Hippocampal formation (tissue), 2 donors: ENCODE results near the gene KRT78.

Experiments used
- DNase-seq, 2 donors: peaks; one replicate each; lab custom pipeline; 2025; lab: John Stamatoyannopoulos, UW

Gene KRT78

DNA sequence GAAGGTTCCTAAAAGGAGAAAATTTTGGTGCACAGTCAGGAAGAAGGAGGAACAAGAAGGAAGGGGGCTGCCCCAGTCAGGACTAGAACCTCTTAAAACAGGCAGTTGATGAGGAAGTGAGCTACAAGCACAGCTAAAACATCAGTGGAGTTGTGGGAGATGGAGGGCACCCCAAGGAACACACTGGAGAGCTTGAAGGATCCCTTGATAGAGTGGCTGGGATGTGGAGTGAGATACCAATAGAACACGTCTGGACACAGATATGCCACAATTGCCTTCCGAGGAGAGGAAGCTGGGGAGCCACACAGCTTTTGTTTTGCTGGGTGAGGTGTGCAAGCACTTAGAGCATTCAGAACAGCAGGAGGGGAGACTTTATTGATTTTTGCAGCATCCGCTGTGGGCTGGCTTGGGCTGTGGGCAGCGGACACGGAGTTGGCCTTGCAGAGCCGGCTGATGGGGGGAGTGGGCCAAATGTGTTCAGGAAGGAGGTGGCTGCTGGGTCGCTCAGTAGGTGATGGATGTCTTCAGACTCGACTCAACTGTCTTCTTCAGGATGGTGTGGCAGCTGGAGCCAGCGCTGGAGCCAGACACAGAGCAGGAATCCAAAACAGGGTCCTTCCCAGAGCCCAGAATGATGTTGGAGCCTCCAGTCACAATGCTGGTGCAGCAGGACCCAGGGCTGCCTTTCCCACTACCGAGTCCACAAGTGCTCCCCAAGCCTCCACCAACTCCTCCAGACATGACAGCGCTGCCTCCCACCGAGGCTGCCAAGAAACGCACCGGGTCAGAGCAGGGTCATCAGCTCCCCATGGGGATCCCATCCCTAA lies 10.0 kb downstream of the KRT78 start:
- DNase-seq: no peak

DNA sequence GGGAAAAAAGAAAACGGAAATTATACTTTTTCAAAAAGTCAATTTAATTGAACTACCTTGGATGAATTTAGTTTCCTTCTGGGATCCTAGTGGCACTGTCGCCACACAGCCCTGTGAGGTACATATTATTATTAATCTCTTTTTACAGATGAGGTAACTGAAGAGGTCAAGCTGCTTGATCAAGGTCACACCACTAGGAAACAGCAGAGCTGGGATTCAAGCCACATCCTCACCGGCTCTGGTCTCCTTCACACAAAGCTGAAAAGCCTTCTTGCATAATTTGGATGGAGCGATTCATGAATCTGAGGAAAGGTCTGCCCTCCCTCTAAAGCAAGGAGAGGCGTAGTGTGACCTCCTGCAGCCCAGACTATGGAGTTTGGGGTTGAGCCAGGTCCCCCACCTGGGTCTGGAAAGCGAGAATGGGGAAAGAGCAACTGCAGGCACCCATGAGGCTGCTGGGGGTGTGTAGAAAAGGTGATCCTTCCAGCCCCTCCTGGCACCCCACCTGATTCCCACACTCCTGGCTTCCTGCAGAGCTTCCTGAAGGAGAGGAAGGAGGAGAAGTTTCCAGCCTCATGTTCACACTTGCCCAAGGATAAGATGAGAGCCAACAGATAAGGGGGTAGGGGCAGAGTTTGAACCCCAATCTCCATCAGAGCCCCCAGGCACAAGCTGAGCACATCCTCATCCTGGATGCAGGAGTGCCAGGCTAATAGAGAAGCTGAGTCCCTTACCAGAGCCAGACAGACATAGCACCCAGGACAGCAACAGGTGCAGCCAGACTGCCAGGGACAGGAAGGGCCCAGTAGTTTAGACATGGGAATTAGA lies 10.8 kb downstream of the KRT78 start:
- no peak for DNase-seq

GRCh38 chr12:52837413-52837741 lies 11.4 kb downstream of the KRT78 start:
- DNase-seq: no peak

GRCh38 chr12:52836491-52837412 lies 12.0 kb downstream of the KRT78 start:
- no peak for DNase-seq

GRCh38 chr12:52836042-52836466 lies 12.7 kb downstream of the KRT78 start:
- DNase-seq: no peak

- DNase-seq: no peak
Measured at GRCh38 chr12:52835271-52836041, 13.3 kb downstream of the KRT78 start.

- DNase-seq: no peak
Measured at GRCh38 chr12:52834727-52835001, 14.1 kb downstream of the KRT78 start.

DNA sequence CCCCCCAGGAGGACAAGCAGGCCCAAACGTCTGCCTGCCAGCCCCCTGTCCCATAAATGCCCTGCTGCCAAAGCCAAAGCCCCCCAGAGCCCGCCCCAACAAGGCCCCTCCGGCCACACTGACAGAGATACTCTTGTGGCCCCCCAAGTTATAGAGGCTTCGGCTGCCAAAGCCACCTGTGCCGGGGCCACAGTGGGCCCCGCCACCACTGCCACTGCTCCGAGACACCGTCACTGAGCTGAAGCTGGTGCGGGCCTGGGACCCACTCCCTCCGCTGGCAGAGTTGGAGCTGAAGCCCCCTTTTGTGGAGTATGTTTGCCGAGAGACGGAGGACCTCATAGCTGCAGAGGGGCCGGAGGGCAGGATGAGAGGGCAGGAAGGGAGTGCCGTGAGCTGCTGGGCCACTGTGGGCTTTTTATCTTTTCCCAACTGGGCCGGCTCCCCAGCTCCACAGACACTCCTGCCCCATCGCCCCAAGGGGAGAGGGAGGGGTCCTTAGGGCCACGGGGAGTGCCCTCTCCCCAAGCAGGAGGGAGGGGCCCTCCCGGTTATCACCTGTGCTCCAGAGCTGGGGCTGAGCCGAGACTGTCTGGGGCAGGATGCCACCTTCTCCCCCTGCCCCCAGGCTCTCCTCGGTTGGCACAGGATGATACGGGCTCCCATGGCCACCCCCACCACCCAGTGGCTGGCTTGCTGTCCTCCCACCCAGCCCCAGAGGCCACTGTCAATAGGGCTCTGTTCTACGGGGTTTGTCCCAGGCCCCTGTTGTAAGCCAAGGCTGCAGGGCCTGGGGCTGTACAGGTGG lies 14.7 kb downstream of the KRT78 start, which contains the start of gene KRT79:
Gene KRT79, minus strand, starts transcription at position 390 of the 805 bp plus-strand sequence. Its CDS starts 51 bp downstream, at position 339.
- no peak for DNase-seq

DNA sequence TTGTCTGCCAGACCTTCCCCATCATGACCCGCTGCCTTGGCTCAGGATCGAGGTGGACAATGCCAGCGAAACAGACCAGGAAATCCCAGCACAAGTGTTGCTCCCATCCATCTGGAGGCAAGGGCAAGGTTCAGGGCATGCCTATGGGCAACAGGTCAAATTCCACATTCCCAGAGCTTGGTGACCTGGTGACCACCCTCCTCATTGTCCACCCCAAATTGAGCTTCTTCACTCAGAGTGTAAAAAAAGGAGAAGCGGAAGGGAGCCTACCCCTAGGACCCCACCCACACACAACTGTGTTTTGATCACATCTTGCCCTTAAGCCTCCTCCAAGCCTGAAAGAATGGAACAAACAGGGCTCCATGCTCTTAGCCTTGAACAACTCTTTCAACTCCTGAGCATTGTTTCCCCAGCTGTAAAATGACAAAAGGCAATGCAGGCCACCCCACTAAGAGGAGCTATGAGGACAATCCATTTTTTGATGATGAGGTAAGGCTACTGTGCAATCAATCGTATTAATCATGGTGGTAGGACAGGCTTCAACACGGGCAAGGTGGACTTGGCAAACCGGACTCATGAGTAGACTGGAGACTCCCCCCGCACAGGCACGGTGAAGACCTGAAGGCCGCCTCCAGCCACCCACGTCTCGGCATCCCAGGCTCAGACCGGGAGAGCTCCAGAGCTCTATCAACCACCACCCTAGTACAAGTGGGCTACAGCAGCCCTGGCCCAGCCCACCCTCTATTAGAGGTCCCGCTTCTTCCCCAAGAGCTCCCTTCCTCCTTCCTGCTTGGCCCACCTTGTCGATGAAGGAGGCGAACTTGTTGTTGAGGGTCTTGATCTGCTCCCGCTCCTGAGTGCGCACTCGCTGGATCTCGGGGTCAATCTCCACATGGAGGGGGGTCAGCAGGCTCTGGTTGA lies 15.5 kb downstream of the KRT78 start:
- no peak for DNase-seq

DNA sequence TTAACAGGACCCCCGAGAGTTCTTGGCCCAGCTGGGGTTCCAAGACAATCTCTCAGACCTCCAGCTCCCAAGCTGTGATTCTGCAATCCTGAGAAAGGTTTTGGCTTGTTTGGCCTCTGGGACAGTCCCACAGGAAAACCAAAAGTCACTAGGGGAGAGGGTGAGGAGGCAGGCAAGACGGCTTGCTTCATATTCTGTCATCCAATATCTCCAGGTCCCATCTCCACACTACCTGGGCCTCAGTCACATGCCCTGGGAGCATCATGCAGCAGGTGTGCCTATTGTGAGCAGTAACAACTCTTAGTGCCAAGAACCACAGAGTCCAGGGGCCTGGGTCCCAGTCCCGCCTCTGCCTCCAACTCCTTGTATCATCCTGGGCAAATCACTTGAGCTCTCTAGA lies 16.3 kb downstream of the KRT78 start:
- no peak for DNase-seq

- DNase-seq: no peak
Measured at GRCh38 chr12:52831251-52831650, 17.5 kb downstream of the KRT78 start.

GRCh38 chr12:52829986-52830770 lies 18.6 kb downstream of the KRT78 start:
- DNase-seq: no peak

- no peak for DNase-seq
Measured at GRCh38 chr12:52828591-52829021, 20.2 kb downstream of the KRT78 start.

DNA sequence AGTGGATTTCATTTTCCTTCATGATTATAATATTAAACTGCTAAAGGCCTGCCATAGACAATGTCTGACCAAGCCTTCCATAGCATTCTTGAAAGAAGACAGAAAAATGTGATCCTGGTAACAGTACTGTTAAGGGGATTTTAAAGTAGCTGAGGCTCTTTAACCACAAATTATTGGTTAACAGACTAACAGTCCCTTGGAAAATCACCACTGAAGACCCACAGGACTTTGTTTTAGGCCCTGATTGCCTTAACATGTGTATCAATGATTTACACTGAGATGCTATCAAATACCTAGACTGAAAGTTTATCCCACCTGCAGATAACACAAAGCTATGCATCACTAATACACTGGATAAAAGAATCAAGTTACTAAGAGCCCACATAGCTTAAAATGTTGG lies 20.6 kb downstream of the KRT78 start:
- DNase-seq: no peak

DNA sequence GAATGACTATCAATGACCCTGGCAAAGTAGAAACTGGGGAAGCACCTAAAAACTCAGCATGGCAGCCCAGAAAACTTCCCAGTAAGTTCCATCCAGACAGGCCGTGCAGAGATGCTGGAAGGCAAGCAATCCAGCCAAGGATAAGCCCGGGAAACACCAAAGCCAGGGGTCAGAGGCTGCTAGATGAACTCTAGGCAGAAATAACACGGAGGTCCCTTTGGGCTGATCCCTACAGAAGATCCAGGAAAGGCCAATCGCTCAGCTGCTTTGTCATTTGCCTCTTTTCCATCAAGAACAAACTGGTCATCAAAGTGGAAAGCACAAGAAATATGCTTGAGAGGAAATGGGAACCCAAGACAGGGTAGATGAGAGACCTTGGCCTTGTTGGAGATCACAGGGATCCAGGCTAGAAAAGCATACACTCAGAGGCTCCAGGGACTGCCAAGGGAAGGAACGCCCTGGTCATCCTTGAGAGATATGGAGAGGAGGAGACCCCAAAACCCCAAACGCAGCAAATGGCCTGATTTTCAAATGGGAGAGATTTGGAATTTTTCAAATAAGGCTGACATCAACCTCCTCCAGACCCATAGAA lies 21.2 kb downstream of the KRT78 start:
- DNase-seq: no peak

DNA sequence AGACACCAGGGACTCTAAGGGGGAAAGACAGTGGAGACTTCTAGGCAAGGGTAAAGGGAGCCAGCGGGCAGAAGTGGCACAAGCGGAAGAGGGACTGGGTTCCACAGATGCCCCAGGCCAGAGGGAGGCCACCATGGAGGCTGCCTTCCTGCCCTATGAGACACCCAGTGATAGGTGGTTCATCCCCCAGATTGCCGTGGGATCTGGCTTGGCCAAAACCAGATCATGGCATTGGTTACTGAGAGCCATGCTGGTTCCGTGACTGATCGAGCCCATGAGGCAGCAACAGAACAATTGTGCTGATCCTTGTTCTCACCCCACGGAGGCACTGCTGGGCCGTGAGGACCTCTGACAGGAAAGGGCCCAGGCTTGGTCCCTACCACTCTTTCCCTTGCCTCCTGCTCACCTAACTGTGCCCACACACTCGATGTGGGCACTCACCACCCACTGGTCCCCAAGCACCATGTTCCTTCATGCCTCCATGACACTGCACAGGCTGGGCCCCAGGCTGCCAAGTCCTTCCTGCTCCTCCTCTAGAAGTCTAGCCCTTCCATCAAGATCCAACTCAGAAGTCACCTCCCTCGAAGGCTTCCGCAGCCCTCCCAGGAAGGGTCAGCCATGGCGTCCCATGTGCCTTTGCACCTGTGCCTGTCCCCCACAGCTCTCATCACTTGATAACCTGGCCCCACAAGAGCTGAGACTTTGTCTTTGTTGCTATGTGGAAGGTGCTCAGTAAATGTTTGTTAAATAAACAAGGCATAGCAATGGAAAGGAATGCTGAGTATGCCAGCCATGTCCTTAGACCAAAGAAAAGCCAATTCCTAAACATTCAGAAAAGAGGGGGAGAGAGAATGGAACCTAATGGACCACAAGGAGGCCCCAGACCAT lies 21.9 kb downstream of the KRT78 start:
- DNase-seq: no peak

DNA sequence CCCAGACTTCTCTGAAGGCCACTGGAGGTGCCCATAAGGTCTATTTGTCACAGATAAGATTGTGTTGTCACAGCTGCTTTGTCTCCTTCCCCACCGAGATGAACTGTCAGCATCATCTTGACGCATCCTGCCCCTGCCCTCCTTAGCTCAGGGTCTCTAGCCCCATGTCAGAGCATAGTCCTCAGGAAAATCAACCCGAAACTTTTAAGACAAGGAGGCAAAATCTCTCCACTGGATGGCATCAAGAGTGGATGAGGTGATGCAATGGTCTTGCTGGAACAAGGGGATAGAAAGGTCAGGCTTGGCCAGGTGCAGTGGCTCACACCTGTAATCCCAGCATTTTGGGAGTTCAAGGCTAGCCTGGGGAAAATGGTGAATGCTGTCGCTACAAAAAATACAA lies 22.8 kb downstream of the KRT78 start:
- no peak for DNase-seq
